Activated CD8-positive, alpha-beta memory T cell treated with anti-CD3 and anti-CD28 coated beads, Interleukin-2, amount 50 U/mL, for 1 hour (primary cell): ENCODE measurements around the gene SKIDA1.

ENCODE experiments used
- DNase-seq: peaks from one replicate; pipeline ENCODE4 v3.0.0-alpha.2; 2020; ENCODE audit errors: extremely low read depth

SKIDA1 gene

GRCh38 chr10:21487416-21488180 is 37.9 kb downstream of the SKIDA1 start:
- DNase-seq = no peak

GRCh38 chr10:21482821-21483220 is 42.7 kb downstream of the SKIDA1 start:
- no peak for DNase-seq

GRCh38 chr10:21481407-21481806 is 44.1 kb downstream of the SKIDA1 start:
- no peak for DNase-seq

DNA sequence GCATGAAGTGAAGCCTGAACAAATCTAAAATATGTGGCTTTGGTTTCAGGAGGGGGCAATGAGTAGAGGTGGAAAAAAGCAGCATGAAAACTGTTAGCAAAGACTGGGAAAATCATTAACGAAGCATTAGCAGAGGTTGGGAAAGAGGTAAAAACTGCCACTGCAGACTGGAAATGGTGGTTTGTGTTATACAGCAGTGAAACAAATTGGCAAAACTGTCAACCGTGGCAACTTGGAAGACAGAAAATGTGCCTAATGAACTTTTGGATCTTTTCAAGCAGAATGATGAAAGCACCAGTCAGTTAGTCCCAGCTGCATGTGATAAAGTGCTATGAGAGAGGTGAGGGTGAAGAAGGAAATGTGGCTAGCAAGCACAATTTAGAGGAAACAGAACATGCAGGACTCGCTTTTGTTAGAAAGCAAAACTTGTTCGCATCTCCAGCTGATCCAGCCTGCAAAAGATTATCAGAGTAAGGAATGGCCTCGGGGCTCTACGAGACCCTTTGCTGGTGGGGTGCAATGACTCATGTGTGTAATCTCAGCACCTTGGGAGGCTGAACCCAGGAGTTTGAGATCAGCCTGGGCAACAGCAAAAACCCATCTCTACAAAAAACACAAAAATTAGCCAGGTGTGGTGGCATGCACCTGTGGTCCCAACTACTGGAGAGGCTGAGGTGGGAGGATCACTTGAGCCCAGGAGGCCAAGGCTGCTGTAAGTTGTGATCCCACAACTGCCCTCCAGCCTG is 45.7 kb downstream of the SKIDA1 start:
- no peak for DNase-seq

DNA sequence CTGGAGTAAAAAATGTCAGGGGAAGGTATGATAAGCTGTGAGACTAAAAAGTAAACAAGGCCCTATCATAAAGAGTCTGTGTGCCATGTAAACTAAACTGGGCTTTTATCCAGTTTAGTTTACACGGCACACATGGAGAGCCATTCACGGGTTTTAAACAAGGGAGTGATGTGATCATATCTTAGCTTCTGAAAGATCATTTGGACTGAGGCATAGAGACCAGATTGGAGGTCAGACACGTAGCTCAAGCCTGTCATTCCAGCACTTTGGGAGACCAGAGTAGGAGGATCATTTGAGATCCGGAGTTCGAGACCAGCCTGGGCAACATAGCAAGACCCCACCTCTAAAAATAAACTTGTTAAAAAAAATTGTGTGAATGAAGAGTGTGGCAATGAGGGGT is 50.1 kb downstream of the SKIDA1 start:
- no peak for DNase-seq

- no peak for DNase-seq
Measured at GRCh38 chr10:21473541-21473940, 51.9 kb downstream of the SKIDA1 start.

DNA sequence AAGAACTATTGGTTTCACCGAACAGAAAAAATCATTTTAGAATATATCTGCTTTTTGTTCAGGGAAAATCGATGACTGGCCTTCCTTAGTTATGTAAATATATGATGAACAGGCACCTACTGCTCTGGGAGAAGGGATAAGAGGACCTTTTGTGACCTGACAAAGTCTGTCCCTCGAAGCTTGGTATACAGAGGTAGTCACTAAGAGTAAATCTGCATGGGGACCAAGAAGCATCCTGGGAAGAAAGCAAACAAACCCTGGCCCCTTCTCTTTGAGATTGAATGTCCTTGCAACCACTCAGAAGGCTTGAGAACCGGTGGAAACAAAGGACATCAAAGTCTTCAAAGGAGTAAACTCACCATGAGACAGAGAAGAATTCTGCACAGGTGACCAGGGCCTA is 52.3 kb downstream of the SKIDA1 start:
- DNase-seq = no peak

DNA sequence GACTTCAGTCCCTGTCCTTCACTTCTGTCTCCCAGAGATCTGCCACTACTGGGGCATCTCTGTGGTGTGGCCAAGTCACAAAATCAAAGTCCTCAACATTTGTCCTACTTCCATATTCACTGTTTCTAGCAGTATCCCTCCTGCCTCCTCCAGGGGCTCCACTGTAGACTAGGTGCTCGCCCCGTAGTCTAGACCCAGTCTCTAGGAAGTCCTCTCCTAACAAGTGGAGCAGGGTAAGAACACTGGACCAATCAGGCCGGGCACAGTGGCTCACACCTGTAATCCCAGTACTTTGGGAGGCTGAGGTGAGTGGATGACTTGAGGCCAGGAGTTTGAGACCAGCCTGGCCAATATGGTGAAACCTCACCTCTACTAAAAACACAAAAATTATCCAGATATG is 57.4 kb downstream of the SKIDA1 start:
- no peak for DNase-seq

DNA sequence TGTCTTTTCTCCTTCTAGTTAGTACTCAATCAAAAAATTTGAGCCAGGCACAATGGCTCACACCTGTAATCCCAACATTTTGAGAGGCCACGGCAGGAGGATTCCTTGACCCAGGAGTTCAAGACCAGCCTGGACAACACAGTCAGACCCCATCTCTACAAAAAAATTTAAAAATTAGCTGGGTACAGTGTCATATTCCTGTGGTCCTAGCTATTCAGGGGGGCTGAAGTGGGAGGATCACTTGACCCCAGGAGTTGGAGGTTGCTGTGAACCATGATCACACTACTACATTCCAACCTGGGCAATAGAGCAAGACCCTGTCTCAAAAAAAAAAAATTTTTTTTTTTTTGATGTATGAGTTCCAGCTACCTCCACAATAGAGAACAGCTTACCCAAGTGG is 57.8 kb downstream of the SKIDA1 start:
- DNase-seq = no peak

GRCh38 chr10:21464134-21464533 is 61.3 kb downstream of the SKIDA1 start:
- DNase-seq = no peak
